ENCODE data around the gene FCN1.

Gene FCN1

GRCh38 chr9:134937566-134938345 lies 20.0 kb upstream of the FCN1 start:
- no peak for DNase-seq (ENCODE audit: extremely low read depth in 1 of 2, low read depth in 1 of 2)

DNA sequence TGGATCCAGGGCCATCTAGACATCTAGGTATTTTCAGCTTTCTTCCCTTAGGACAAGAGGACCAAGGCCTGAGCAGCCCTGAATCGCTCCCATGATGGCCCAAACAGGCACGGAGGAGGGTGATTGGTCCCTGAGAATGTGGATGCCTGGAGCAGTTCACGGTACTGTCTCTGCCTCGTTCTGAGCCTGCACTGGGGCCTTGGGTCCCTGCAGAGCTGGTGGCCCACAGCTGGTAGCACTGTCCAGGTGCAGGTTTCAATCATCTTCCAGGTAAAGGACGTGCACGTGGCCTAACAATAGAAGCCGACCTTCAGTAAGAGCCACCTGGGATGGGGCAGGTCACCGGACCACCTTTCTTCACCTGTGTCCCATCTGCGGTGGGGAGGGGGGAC lies 19.4 kb upstream of the FCN1 start:
- no peak for DNase-seq (ENCODE audit: extremely low read depth in 1 of 2, low read depth in 1 of 2)

DNA sequence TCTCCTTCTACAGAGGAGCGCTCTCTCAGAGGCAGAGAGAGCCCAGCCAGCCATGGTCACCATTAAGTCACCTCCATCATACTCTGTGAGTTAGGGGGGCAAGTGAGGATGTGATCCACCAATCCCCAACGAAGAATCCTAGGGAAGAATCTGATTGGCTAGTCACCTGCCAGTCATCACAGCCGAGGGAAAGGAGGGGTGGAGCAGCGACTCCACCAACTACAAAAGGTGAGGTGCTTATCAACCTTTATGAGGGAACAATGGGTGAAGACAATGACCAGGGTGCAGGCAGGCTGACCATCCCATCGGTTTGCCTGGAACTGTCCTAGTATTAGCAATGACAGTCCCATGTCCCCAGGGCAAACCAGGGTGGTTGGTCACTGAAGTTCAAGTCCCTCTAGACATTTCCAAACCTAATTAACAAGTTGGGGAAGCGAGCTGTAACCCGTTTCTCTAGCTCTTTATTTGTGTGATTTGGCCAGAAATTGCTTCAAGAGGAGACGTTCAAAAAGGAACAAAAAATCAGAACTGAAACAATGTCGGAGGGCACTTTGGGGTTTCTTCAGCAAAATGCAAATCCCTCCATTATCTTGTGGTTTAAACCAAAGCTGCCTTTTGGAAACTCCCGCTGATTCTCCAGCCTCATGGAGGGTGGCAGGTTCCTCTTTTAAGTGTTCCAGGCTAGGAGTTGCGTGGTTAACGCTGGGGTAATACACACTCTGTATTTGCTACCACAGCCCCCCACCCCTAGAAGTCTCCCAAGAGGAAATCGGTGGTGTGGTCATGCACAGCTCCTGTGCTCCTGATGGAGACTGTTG lies 18.8 kb upstream of the FCN1 start:
- DNase-seq (ENCODE audit: extremely low read depth in 1 of 2, low read depth in 1 of 2), result no peak

- no peak for DNase-seq (ENCODE audit: extremely low read depth in 1 of 2, low read depth in 1 of 2)
These were observed 18.1 kb upstream of the FCN1 start for GRCh38 chr9:134935701-134936345.

- DNase-seq (ENCODE audit: extremely low read depth in 1 of 2, low read depth in 1 of 2), result no peak
These were observed 17.4 kb upstream of the FCN1 start for GRCh38 chr9:134935056-134935640.

DNA sequence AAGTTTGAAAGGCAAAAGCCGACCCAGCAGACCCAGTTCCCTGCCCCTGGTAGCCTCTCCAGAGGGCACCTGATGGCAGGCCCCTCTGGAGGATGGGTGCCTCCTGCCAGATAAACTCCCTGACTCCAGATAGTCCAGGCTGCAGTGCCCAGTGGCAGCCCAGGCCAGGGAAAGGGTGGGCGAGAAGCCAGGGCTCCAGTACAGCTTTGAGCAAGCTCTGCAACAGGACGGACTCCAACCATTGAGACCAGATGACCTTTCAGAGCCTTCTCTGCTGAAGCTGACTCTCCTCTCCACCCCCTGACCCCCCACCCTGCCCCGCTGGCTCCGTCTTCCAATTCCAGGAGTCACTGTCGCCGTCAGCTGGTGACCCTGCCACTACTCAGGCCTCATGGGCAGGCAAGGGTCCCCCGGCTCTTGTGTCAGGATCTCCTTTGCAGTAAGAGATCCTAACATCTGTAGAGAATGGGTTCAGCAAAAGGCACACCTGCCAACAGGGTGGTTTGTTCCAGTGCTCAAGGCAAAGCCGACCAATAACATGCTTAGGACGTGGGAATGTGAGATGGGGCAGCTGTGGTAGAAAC lies 15.5 kb upstream of the FCN1 start:
- no peak for DNase-seq (ENCODE audit: extremely low read depth in 1 of 2, low read depth in 1 of 2)

- no peak for DNase-seq (ENCODE audit: extremely low read depth in 1 of 2, low read depth in 1 of 2)
These were observed 14.9 kb upstream of the FCN1 start for GRCh38 chr9:134932606-134933005.

GRCh38 chr9:134932171-134932570 lies 14.5 kb upstream of the FCN1 start:
- DNase-seq (ENCODE audit: extremely low read depth in 1 of 2, low read depth in 1 of 2), result no peak

- DNase-seq (ENCODE audit: extremely low read depth in 1 of 2, low read depth in 1 of 2), result no peak
These were observed 12.7 kb upstream of the FCN1 start for GRCh38 chr9:134930398-134930797.

GRCh38 chr9:134929193-134930158 lies 11.8 kb upstream of the FCN1 start:
- DNase-seq (ENCODE audit: extremely low read depth in 1 of 2, low read depth in 1 of 2), result no peak

DNA sequence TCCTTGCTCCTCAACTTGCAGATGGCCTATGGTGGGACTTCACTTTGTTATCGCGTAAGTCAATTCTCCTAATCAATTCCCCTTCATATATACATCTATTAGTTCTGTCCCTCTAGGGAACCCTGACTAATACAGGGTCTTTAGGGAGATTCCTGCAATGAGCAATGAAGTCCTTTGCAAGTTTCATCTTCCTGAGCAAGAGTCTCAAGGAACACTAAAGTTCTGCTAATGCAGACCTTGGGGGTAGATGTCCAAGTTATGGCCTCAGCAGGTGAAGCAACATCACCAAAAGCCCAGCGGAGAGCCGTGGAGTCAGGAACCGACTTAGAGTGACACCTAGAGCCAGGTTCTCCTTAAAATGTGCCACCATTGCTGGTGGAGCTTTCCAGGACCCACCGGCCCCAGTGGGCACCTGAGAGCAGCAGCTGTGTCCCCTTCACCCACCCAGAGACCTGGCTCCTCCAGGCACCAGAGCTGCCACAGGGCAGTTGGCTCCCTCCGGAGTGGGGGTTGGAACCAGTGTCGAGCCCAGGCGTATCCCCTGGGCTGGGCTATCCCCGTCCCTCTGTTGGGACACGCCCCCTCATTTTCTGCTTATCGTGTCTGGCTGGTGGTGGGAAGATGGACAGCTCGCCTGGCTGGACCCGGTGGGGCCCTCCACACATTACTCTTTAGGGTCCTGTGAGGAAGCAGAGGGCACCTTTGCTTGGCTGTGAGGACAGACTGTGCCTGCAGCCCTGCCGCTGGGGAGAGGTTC lies 10.9 kb upstream of the FCN1 start:
- no peak for DNase-seq (ENCODE audit: extremely low read depth in 1 of 2, low read depth in 1 of 2)

DNA sequence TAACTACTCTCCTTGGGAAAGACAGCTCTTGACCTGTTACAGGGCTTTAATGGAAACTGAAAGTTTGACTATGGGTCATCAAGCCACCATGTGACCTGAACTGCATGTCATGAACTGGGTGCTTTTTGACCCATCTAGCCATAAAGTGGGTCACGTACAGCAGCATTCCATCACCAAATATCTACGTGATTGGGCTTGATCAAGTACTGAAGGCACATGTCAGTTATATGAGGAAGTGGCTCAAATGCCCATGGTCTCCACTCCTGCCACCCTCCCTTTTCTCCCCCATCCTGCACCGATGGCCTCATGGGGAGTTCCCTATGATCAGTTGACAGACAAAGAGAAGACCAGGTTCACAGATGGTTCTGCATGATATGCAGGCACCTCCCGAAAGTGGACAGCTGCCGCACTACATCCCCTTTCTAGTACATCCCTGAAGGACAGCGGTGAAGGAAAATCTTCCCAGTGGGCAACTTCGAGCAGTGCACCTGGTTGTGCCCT lies 7.3 kb upstream of the FCN1 start:
- no peak for DNase-seq (ENCODE audit: extremely low read depth in 1 of 2, low read depth in 1 of 2)

DNA sequence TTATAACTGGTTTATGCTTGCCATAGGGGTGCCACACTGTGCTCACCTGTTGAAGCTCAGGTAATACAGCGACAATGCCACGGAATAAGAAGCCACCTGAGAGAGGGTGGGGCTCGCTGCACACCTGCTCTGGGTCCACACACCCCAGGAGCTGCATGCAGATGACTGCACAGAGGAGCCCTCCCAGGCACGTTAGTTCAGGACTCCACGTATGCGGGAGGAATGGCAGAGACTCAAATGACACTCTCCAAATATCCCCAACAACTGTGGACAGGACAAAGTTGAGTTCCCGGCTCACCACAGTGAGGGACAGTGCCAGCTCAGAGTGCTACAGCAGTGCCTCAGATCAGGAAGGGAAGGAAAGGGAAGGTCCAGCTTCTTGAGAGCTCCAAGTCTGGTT lies 5.8 kb upstream of the FCN1 start:
- no peak for DNase-seq (ENCODE audit: extremely low read depth in 1 of 2, low read depth in 1 of 2)

- DNase-seq (ENCODE audit: extremely low read depth in 1 of 2, low read depth in 1 of 2), result no peak
These were observed 5.2 kb upstream of the FCN1 start for GRCh38 chr9:134922932-134923240.

- no peak for DNase-seq (ENCODE audit: extremely low read depth in 1 of 2, low read depth in 1 of 2)
These were observed 4.6 kb upstream of the FCN1 start for GRCh38 chr9:134922066-134922931.

GRCh38 chr9:134919303-134919702 lies 1.6 kb upstream of the FCN1 start:
- DNase-seq (ENCODE audit: extremely low read depth in 1 of 2, low read depth in 1 of 2), result no peak

GRCh38 chr9:134918646-134919045 lies 934 bp upstream of the FCN1 start:
- DNase-seq (ENCODE audit: extremely low read depth in 1 of 2, low read depth in 1 of 2), result no peak

DNA sequence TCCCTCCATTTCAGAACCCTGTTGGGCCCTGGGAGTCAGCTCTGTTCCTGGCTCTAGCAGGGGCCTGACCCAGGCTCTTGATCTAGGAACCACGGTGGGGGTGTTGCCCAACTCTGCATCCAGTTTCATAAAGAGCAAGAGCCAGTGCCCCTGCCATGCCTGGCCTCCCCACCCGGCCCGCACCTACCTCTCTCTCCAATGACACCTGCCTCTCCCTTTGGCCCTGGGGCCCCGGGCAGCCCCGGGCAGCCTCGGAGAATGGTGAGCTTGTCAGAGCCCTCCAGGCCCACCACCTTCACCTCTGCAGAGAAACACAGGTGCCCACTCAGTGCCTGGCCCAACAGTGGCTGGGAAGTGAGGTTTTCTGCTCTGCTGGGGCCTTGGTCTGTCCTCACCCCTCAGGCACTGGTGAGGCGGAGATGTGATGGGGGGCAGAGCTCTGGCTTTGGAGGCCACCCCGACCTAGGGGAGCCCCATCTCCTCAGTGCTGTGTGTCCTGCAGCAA lies 1.5 kb downstream of the FCN1 start:
- no peak for DNase-seq (ENCODE audit: extremely low read depth in 1 of 2, low read depth in 1 of 2)
